22Rv1 (cell line): ENCODE data around the gene PPP2R5C.

Experiments
- ZFX ChIP-seq: fragments of 450-650 bp; IDR thresholded peaks from 2 replicates; pipeline ENCODE4 v1.6.1; 2017; ENCODE audit warnings: antibody characterized with exemption, borderline replicate concordance
- TF ChIP-seq, protein P1 (sequence below): fragments of 450-650 bp; IDR thresholded peaks from 2 replicates; pipeline ENCODE4 v1.5.1; 2017; ENCODE audit warnings: mild to moderate bottlenecking

DNA sequence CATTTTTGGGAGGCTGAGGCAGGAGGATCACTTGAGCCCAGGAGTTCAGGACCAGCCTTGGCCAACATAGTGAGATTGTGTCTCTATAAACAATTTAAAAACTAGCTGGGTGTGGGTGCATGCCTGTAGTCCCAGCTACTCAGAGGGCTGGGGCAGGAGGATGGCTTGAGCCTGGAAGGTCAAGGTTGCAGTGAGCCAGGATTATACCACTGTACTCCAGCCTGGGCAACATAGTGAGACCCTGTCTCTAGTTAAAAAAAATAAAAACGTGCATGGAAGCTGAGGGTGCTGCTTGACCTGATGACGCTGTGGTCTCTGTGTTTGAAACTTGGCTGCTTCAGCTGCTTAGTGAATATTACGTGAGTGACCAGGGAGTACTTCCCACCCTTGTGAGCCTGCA, 89.7 kb downstream of the PPP2R5C start:
- no peak for TF ChIP-seq ZFX
- TF ChIP-seq, protein P1, sequence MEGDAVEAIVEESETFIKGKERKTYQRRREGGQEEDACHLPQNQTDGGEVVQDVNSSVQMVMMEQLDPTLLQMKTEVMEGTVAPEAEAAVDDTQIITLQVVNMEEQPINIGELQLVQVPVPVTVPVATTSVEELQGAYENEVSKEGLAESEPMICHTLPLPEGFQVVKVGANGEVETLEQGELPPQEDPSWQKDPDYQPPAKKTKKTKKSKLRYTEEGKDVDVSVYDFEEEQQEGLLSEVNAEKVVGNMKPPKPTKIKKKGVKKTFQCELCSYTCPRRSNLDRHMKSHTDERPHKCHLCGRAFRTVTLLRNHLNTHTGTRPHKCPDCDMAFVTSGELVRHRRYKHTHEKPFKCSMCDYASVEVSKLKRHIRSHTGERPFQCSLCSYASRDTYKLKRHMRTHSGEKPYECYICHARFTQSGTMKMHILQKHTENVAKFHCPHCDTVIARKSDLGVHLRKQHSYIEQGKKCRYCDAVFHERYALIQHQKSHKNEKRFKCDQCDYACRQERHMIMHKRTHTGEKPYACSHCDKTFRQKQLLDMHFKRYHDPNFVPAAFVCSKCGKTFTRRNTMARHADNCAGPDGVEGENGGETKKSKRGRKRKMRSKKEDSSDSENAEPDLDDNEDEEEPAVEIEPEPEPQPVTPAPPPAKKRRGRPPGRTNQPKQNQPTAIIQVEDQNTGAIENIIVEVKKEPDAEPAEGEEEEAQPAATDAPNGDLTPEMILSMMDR: no peak
